B cell (primary cell): Measurements from ENCODE around the gene PPP1R26. TPM values are rescaled to one million over a fixed set of nuclear protein-coding genes. Genes with fewer than 3 reads are reported as not detected.

Source experiments
- ATAC-seq: fragments of 200-7000 bp; cut with Tn5 transposase; one replicate; pipeline ENCODE4 v1.10.0; 2021; ENCODE audit warnings: low read depth, mild to moderate bottlenecking, moderate number of reproducible peaks, moderate library complexity
- CTCF ChIA-PET: fragments of 350-600 bp; sonication (Branson Sonifier 250); formaldehyde crosslinking; loops from one replicate; lab custom pipeline; 2021; ENCODE audit warnings: antibody characterized with exemption, inconsistent platforms; lab: Charles Lee
- POLR2A ChIA-PET: fragments of 350-600 bp; sonication (Branson Sonifier 250); formaldehyde crosslinking; loops from one replicate; lab custom pipeline; 2021; ENCODE audit warnings: antibody characterized with exemption; lab: Charles Lee
- DNase-seq: peaks from one replicate; pipeline ENCODE4 v3.0.0; 2013
- H2AFZ ChIP-seq: 2 replicates; pipeline ENCODE4 v1.6.1; 2012; ENCODE audit warnings: mild to moderate bottlenecking, low read depth, low read length; ENCODE audit not compliant: insufficient read depth, poor library complexity, severe bottlenecking
- H3K27ac ChIP-seq, 2 donors: 1 replicate in 1 of 2; 2 replicates in 1 of 2; pipeline ENCODE4 v1.5.1; 2012 to 2013; ENCODE audit warnings: low read length in 2 of 2, mild to moderate bottlenecking in 2 of 2, moderate library complexity in 1 of 2
- H3K27me3 ChIP-seq, 4 experiments: fragments of 200-600 bp in 1 of 4; sonication (generic) in 1 of 4; replicated peaks in 1 of 4; 1 replicate in 2 of 4; 2 replicates in 2 of 4; pipeline versions ENCODE4 v1.6.1 to v1.7.0; 2013 to 2016; ENCODE audit warnings: low read length in 3 of 4, mild to moderate bottlenecking in 2 of 4, mixed read lengths in 1 of 4, moderate library complexity in 1 of 4; ENCODE audit not compliant: insufficient read depth in 4 of 4, control insufficient read depth in 3 of 4; ENCODE audit errors: control extremely low read depth in 1 of 4
- H3K36me3 ChIP-seq, 2 experiments: replicated peaks in 1 of 2; 1 replicate in 1 of 2; 2 replicates in 1 of 2; pipeline versions ENCODE4 v1.6.1 to v1.7.1; 2013; ENCODE audit warnings: low read length in 1 of 2; ENCODE audit not compliant: insufficient read depth in 2 of 2, control insufficient read depth in 1 of 2; ENCODE audit errors: control extremely low read depth in 1 of 2, extremely low read depth in 1 of 2
- H3K4me1 ChIP-seq, 2 donors: fragments of 200-600 bp in 1 of 2; sonication (generic) in 1 of 2; 1 replicate in 1 of 2; 2 replicates in 1 of 2; pipeline versions ENCODE4 v1.5.1 to v1.6.1; 2013 to 2017; ENCODE audit warnings: low read length in 2 of 2; ENCODE audit not compliant: control insufficient read depth in 2 of 2, insufficient read depth in 2 of 2
- H3K4me2 ChIP-seq: replicated peaks from 2 replicates; pipeline ENCODE3; 2012; ENCODE audit warnings: mild to moderate bottlenecking, low read depth, low read length; ENCODE audit not compliant: poor library complexity, severe bottlenecking
- H3K4me3 ChIP-seq, 5 experiments: fragments of 200-600 bp in 1 of 5; sonication (generic) in 1 of 5; 1 replicate in 3 of 5; 2 replicates in 2 of 5; pipeline versions ENCODE4 v1.5.1 to v1.7.0; 2011 to 2016; ENCODE audit warnings: low read length in 4 of 5, mild to moderate bottlenecking in 4 of 5, low read depth in 2 of 5, control low read depth in 1 of 5, moderate library complexity in 1 of 5; ENCODE audit not compliant: insufficient read depth in 1 of 5; ENCODE audit errors: control extremely low read depth in 1 of 5, extremely low read depth in 1 of 5
- H3K79me2 ChIP-seq: fragments of 200-600 bp; sonication (generic); one replicate; pipeline ENCODE4 v1.6.0; 2016; ENCODE audit warnings: low read length; ENCODE audit not compliant: control insufficient read depth, insufficient read depth
- H3K9ac ChIP-seq: fragments of 200-600 bp; sonication (generic); 2 replicates; pipeline ENCODE4 v1.6.1; 2017; ENCODE audit warnings: mild to moderate bottlenecking, low read length, moderate library complexity
- H3K9me3 ChIP-seq, 3 donors: one replicate each; pipeline versions ENCODE4 v1.6.1 to v1.7.1; 2013; ENCODE audit warnings: low read length in 2 of 3; ENCODE audit not compliant: control insufficient read depth in 2 of 3, insufficient read depth in 1 of 3; ENCODE audit errors: control extremely low read depth in 1 of 3
- H4K20me1 ChIP-seq: 2 replicates; pipeline ENCODE4 v1.6.0; 2012; ENCODE audit warnings: mild to moderate bottlenecking, low read length; ENCODE audit not compliant: insufficient read depth, control insufficient read depth, poor library complexity, severe bottlenecking
- H3K27ac Mint-ChIP-seq: one replicate; pipeline ENCODE4 v1.8.0; 2021; ENCODE audit warnings: mixed read lengths
- H3K27me3 Mint-ChIP-seq: one replicate; pipeline ENCODE4 v1.8.0; 2021; ENCODE audit warnings: mixed read lengths
- H3K4me1 Mint-ChIP-seq: one replicate; pipeline ENCODE4 v1.8.0; 2021; ENCODE audit warnings: mixed read lengths
- H3K4me3 Mint-ChIP-seq: one replicate; pipeline ENCODE4 v1.8.0; 2021; ENCODE audit warnings: mixed read lengths
- H3K9me3 Mint-ChIP-seq: one replicate; pipeline ENCODE4 v1.8.0; 2022; ENCODE audit warnings: mixed read lengths; ENCODE audit not compliant: insufficient read depth
- CTCF ChIP-seq: fragments of 200-600 bp; IDR thresholded peaks from one replicate; pipeline ENCODE4 v1.8.0; 2022; ENCODE audit warnings: antibody characterized with exemption, mild to moderate bottlenecking
- EZH2 ChIP-seq: IDR thresholded peaks from 2 replicates; pipeline ENCODE4 v1.6.1; 2012; ENCODE audit warnings: borderline replicate concordance, low read depth, mild to moderate bottlenecking, moderate library complexity, low read length; ENCODE audit not compliant: insufficient read depth, poor library complexity, severe bottlenecking
- WGBS: methylation state at CpG from one replicate; pipeline ENCODE4 v1.1.5; 2013; ENCODE audit warnings: missing lambda C conversion rate; ENCODE audit not compliant: insufficient coverage; 5-methylcytosine and 5-hydroxymethylcytosine counted together
- intact Hi-C: fragments of 100-400 bp; cut with micrococcal nuclease; formaldehyde crosslinking; loops from one replicate; pipeline ENCODE4 v1.10.0; 2022
- polyA plus RNA-seq: library from polyadenylated mRNA; depleted of rRNA; stranded (reverse); fragments of >200 nt; gene quantifications from 2 replicates; pipeline ENCODE4 v1.2.3, GENCODE V29; 2012
- total RNA-seq, 2 donors: library from RNA; stranded (reverse); fragments of 120-200 nt in 1 of 2; gene quantifications; 1 replicate in 1 of 2; 2 replicates in 1 of 2; pipeline versions ENCODE4 v1.2.3 to v1.2.4, GENCODE V29; 2013 to 2022

Gene PPP1R26
- total and polyA plus RNA-seq, 2 donors (not counting 1 experiment from before 2014, with no cell fraction given), result 1.9 to 7.8 TPM

DNA sequence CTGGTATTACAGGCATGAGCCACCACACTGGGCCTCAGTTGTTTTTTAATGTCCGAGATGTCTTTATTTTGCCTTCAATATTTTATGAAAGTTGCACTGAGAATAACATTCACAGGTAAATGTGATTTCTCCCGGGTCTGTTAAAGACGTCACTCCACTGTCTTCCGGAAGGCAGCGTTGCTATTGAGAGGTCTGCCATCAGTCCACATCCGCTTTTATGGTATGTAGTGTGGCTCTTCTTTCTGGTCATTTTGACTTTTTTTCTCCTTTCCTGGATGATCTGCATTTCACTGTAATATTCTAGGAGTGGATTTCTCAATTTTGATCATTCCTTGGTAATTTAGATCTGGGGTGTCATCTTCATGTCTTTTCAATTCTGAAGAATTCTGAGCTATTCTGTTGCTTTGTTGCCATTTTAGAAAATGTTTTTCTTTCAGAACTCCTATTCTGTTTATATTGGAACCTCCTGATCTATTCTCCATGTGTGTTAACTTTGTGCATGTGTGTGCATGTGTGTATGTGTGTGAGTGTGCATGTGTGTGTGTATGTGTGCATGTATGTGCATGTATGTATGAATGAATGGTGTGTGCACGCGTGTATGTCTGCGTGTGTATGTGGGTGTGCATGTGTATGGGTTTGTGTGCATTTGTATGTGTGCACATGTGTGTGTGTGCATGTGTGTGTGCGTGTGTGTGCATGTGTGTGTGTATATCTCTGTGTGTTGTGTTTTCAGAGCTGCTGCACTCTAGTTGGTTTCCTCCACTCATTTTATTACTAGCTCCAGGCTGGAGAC lies 39.8 kb downstream of the PPP1R26 start:
- Histone ChIP-seq H3K4me1 (no peaks in the 10 kb centered on the region), H3K9ac (no peak overlapping the region), H3K27ac (no peak overlapping the region), H3K27me3 (no peaks in the 10 kb centered on the region), H4K20me1 (no peaks in the 10 kb centered on the region), H3K4me2 (no peak overlapping the region), H3K9me3 (no peaks in the 10 kb centered on the region), H3K4me3 (no peak overlapping the region), H3K79me2 (no peaks in the 10 kb centered on the region), H3K36me3 (no peaks in the 10 kb centered on the region), H2AFZ (no peak overlapping the region)
- Mint-ChIP-seq H3K4me1 (no peaks in the 10 kb centered on the region), H3K4me3 (no peak overlapping the region), H3K27me3 (peaks cover 11% of the 10 kb centered on the region), H3K9me3 (no peaks in the 10 kb centered on the region), H3K27ac (no peak overlapping the region)
- ChIA-PET POLR2A (no interaction called here), CTCF (no interaction called here)
- intact Hi-C loops, result no loop called here
- TF ChIP-seq EZH2 (no peak), CTCF (no peak)
- no peak for ATAC-seq
- DNase-seq, result no peak
- WGBS, result 93% methylated on average over 9 of the region's 10 CpGs

GRCh38 chr9:135520916-135521607 lies 41.5 kb downstream of the PPP1R26 start, which contains the start of gene LCN1:
TSS of gene LCN1 (plus strand) at chr9:135521440. CDS start at chr9:135521498, 58 bp downstream.
- ChIA-PET POLR2A (no interaction called here), CTCF (no interaction called here)
- Mint-ChIP-seq H3K27ac (no peak within 1 kb of the TSS), H3K27me3 (peaks cover 11% of the 10 kb centered on the region), H3K9me3 (no peaks in the 10 kb centered on the region), H3K4me1 (no peaks in the 10 kb centered on the region), H3K4me3 (no peak within 1 kb of the TSS)
- intact Hi-C loops, result no loop called here
- Histone ChIP-seq H3K4me3 (no peak within 1 kb of the TSS), H3K36me3 (no peaks in the 10 kb centered on the region), H3K27me3 (no peaks in the 10 kb centered on the region), H3K9ac (no peak within 1 kb of the TSS), H3K9me3 (no peaks in the 10 kb centered on the region), H2AFZ (no peak within 1 kb of the TSS), H4K20me1 (no peaks in the 10 kb centered on the region), H3K4me1 (no peaks in the 10 kb centered on the region), H3K27ac (no peak within 1 kb of the TSS), H3K4me2 (no peak within 1 kb of the TSS), H3K79me2 (no peaks in the 10 kb centered on the region)
- TF ChIP-seq CTCF, result no peak
- TF ChIP-seq EZH2, result no peak
- no peak for DNase-seq
- WGBS, result 95% methylated on average over 13 of the region's 18 CpGs
- no peak for ATAC-seq
